Measurements from ENCODE around the gene ANXA9.

DNA sequence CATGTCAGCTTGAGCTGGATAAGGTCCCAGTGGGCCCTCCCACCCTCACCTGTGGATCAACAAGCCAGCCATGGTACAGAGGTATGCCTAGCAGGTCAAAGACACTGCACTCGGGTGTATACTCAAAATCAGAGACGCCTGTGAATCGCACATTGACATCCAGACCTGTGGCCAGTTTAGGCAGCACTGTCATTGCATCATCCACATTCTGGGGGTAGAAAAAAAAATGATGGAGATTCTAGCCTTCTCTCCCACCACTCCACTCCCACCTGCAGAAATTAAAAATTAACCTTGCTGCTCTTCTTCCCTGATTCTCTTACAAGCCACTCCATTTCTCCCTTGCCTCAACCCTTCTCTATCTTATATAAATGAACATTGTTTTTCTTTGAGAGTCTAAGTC is 18.3 kb downstream of the ANXA9 start:
- TF ChIP-seq, protein P1, sequence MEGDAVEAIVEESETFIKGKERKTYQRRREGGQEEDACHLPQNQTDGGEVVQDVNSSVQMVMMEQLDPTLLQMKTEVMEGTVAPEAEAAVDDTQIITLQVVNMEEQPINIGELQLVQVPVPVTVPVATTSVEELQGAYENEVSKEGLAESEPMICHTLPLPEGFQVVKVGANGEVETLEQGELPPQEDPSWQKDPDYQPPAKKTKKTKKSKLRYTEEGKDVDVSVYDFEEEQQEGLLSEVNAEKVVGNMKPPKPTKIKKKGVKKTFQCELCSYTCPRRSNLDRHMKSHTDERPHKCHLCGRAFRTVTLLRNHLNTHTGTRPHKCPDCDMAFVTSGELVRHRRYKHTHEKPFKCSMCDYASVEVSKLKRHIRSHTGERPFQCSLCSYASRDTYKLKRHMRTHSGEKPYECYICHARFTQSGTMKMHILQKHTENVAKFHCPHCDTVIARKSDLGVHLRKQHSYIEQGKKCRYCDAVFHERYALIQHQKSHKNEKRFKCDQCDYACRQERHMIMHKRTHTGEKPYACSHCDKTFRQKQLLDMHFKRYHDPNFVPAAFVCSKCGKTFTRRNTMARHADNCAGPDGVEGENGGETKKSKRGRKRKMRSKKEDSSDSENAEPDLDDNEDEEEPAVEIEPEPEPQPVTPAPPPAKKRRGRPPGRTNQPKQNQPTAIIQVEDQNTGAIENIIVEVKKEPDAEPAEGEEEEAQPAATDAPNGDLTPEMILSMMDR (IDR thresholded peaks at IDR 0.05), result no peak
- TF ChIP-seq POLR2A (IDR thresholded peaks at IDR 0.05), result no peak
